RWPE1 (cell line): ENCODE results near the gene KLHL2.

ENCODE experiments used
- CTCF ChIA-PET: fragments of 350-600 bp; sonication (Branson Sonifier 250); formaldehyde crosslinking; extraction: SDS; loops from one replicate; lab custom pipeline; 2021; lab: Yijun Ruan, JAX
- POLR2A ChIA-PET: fragments of 400-600 bp; formaldehyde crosslinking; extraction: SDS; loops from one replicate; lab custom pipeline; 2020; ENCODE audit warnings: antibody characterized with exemption; ENCODE audit not compliant: low non-redundant PET; lab: Yijun Ruan, JAX
- DNase-seq: peaks from one replicate; pipeline ENCODE4 v3.0.0; 2012; ENCODE audit warnings: low spot score
- H3K27ac ChIP-seq: fragments of 450-650 bp; 2 replicates; pipeline ENCODE4 v1.5.1; 2017
- CTCF ChIP-seq: fragments of 450-650 bp; conservative IDR thresholded peaks from 2 replicates; pipeline ENCODE4 v1.5.1; 2017; ENCODE audit warnings: low read depth, mild to moderate bottlenecking

The KLHL2 gene

GRCh38 chr4:165325732-165326512 is 118.6 kb downstream of the KLHL2 start:
- ChIA-PET POLR2A (no interaction called here), CTCF (no interaction called here)
- peak overlapping the region; percentile 90 for H3K27ac ChIP-seq
- DNase-seq, result peak; percentile 64
- TF ChIP-seq CTCF, result no peak

- CTCF ChIA-PET, result no interaction called here
- peak overlapping the region; percentile 90 for H3K27ac ChIP-seq
- DNase-seq, result peak; percentile 59
- no peak for TF ChIP-seq CTCF
- POLR2A ChIA-PET, result no interaction called here
These were observed 119.5 kb downstream of the KLHL2 start for GRCh38 chr4:165326831-165327210.

- ChIA-PET CTCF (interaction anchor here (0.7 kb wide), 1 partner anchor 147 kb away, joined by 3 read pairs; no protein-coding TSS in a partner anchor), POLR2A (interaction anchor here (0.8 kb wide), 1 partner anchor 33 kb away, joined by 3 read pairs; no protein-coding TSS in a partner anchor)
- H3K27ac ChIP-seq, result peak within 1 kb of the TSS; percentile 90
- peak; percentile 95 for DNase-seq
- TF ChIP-seq CTCF, result no peak
These were observed 120.1 kb downstream of the KLHL2 start, which contains the start of gene MSMO1 for GRCh38 chr4:165327211-165328100. TSS of gene MSMO1 (plus strand) at chr4:165327669. CDS start at chr4:165333371, 5,702 bp downstream.

- no peak for DNase-seq
- ChIA-PET CTCF (interaction anchor here (0.7 kb wide), 1 partner anchor 146 kb away, joined by 3 read pairs; no protein-coding TSS in a partner anchor), POLR2A (no interaction called here)
- TF ChIP-seq CTCF, result no peak
- peak overlapping the region; percentile 90 for H3K27ac ChIP-seq
These were observed 120.7 kb downstream of the KLHL2 start for GRCh38 chr4:165328101-165328425.

- no peak for DNase-seq
- ChIA-PET POLR2A (no interaction called here), CTCF (interaction anchor here (0.7 kb wide), 1 partner anchor 145 kb away, joined by 3 read pairs; no protein-coding TSS in a partner anchor)
- no peak overlapping the region for H3K27ac ChIP-seq
- TF ChIP-seq CTCF, result no peak
These were observed 121.3 kb downstream of the KLHL2 start for GRCh38 chr4:165328708-165329107.

GRCh38 chr4:165330071-165330470 is 122.7 kb downstream of the KLHL2 start:
- TF ChIP-seq CTCF, result no peak
- ChIA-PET CTCF (interaction anchor here (0.6 to 1.1 kb wide), 3 partner anchors 198 to 777 kb away, joined by 3 to 5 read pairs (median 3); no protein-coding TSS in a partner anchor), POLR2A (no interaction called here)
- DNase-seq, result no peak
- no peak overlapping the region for H3K27ac ChIP-seq
